HTR-8/SVneo (cell line): Measurements from ENCODE around the gene GATA2.
A peak's percentile ranks its signal among the peaks of the same experiment; 100 is the strongest.

Source experiments
- DNase-seq: peaks from one replicate; pipeline ENCODE4 v3.0.0; 2011; ENCODE audit warnings: low spot score, mixed read lengths; ENCODE audit not compliant: insufficient read length
- FAIRE-seq: peaks from 2 replicates; lab custom pipeline; 2011; peaks lifted over from hg19 to GRCh38; lab: Jason Lieb, UNC

Gene GATA2

DNA sequence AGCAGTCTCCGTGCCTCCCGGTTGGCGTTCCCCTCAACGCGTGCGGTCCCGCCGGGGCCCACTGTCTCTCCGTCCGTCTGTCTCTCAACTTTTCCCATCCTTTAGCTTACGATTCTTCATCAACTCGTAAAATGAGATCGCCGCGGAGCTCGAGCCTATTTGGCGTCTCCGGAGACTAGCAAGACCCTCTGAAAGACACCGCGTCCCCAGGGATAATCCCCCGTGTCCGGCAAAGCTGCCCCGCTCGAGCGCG lies 3.4 kb downstream of the GATA2 start:
- DNase-seq (no peak), FAIRE-seq (no peak)

DNA sequence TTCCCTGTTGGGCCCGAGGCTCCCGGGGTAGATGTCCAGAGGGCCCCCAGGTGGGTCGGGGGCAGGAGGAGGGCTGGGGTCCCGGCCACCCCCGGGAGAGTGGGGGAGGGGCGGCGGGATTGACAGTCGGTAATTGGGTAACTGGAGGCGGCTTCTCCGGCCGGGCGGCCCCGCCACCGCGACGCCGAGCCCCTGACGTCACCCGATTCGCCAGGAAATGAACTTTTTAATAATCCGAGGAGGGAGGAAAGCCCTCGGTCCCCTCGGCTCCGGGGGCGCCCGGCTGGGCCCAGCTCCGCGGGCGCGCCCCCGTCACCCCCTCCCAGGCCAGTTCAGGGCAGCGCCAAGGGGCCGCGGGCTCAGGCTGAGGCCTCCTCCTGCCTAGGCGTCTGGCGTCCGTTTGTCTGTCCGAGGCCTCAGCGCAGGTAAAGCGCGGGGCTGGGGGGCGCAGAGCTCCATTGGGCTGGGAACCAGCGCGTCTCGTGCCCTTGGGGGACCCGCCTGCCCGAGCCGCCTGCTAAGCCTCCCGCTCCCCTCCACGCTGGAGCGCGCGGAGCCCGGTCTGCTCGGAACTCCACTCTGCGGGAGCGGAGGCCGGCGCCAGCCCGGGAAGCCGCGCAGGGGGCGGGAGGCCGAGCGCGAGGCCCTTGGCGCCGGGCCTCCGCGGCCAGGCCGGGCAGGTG lies 3.9 kb downstream of the GATA2 start:
- FAIRE-seq (no peak), DNase-seq (peak; percentile 76)

DNA sequence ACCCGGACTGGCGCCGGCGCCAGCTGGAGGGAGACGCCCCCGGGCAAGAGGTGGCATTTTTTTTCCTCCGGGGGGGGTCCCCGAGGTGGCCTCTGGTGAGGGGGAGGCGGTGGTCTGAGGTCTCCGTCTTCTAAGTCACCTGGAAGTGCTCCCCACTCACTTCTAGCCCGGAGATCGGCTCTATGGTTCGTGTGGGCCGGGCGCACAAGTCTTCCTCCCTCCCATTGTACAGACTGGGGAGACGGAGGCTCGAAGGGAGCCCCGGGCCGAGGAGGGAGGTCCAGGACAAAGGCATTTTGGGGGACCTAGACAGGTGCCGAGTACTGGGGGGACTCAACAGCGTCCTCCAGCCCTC lies 4.4 kb downstream of the GATA2 start:
- FAIRE-seq (no peak), DNase-seq (no peak)

DNA sequence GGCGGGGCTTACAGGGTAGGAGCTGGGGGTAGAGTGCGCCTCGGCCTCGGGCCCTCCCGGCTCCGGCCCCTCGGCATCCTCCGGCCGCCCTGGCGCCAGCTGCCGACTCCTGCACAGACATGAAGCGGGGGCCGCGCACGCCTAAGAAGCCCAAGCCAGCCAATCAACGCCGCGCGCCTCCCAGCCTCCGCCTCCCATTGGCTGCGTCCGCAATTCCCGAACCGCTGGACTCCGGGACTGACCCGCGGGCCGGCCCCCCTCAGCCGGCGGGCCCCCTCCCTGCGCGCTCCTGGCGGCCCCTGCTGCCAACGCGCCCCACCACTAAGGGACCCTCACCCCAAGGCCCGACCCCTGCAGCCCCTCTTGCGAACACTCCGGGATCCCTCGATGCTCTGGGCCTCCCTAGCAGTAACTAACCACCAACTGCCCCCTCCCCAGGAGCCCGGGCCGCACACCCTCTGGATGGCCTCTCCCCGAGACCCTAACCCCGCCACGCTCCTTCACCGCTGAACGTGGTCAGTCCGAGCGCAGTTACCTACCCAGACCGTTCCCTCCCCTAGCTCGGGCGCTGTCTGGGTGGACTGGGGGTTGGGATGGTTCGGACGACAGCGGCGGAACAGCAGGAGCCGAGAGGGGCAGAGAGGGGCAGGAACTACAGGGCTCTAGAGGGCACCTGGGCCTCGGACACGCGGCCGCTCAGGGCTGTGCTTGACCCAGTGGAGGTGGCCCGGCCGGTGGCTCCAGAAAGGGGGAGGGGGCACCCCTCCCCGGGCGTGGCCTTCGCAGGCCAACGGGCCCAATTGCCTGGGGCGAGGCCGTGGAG lies 5.0 kb downstream of the GATA2 start:
- FAIRE-seq (peak; percentile 72), DNase-seq (peak; percentile 93)

DNA sequence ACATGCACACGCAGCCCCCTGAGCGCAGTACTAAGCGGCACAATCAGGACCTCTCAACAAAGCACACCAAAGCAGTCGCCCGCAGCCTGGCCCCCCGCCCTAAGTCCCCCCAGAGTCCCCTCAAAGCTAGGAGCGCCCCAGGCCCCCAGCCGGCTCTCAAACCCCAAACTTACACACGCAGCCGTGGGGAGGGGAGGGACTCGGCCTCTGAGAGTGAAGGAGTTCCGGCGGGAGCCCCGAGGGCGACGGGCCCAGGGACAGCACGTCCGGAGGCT lies 5.5 kb downstream of the GATA2 start:
- DNase-seq (no peak), FAIRE-seq (no peak)

DNA sequence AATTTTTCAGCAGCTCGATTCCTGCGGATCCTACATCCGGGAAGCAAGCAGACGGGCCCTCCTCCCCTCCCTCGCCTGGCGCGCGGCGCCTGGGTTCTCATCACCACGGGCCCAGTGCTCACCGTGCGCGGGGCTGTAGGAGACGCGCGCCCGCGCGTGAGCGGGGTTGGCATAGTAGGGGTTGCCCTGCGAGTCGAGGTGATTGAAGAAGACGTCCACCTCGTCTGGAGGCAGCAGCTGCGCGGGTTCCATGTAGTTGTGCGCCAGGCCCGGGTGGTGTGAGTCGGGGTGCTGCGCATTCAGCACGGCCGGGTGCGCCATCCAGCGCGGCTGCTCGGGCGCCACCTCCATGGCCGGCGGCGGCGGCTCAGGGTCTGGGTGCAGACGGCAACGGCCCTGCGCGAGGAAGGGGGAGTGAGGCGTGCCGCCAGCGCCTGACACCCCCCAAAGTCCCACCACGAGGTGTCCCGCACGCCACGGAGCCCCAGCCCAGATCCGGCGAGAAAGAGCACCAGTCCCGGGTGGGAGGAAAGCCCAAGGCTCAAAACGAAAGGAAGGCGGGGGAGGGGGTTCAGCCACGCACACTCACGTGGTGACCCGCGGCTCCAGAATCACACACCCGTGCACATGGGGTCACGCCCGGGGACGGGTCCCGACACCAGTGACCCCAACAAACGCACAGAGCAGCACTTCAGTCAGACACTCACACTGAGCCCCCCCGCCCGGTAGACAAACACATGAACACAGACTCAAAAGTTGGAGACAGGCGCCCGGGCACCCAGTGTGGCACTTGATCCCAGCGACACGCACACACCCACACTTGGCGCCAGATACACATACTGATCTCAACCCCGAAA lies 6.1 kb downstream of the GATA2 start:
- DNase-seq = no peak
- FAIRE-seq = no peak

DNA sequence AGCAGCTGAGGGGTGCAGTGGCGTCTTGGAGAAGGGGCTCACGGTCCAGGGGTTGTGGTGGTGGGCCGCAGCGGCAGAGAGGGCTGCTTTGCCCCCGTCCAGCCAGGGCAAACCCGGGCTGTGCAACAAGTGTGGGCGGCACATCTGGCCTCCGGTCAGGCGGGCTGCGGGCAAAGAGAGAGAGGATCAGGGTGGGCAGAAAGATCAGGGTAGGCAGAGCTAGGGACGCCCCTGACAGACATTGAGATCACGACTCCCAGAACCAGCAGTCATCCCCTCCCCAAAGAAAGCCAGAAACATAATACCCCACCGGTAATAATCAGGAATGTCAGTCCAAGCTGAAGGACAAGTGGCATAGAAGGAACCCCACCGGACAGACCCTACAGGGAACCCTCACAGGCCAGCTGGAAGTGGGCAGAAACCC lies 6.8 kb downstream of the GATA2 start:
- FAIRE-seq (no peak), DNase-seq (no peak)

DNA sequence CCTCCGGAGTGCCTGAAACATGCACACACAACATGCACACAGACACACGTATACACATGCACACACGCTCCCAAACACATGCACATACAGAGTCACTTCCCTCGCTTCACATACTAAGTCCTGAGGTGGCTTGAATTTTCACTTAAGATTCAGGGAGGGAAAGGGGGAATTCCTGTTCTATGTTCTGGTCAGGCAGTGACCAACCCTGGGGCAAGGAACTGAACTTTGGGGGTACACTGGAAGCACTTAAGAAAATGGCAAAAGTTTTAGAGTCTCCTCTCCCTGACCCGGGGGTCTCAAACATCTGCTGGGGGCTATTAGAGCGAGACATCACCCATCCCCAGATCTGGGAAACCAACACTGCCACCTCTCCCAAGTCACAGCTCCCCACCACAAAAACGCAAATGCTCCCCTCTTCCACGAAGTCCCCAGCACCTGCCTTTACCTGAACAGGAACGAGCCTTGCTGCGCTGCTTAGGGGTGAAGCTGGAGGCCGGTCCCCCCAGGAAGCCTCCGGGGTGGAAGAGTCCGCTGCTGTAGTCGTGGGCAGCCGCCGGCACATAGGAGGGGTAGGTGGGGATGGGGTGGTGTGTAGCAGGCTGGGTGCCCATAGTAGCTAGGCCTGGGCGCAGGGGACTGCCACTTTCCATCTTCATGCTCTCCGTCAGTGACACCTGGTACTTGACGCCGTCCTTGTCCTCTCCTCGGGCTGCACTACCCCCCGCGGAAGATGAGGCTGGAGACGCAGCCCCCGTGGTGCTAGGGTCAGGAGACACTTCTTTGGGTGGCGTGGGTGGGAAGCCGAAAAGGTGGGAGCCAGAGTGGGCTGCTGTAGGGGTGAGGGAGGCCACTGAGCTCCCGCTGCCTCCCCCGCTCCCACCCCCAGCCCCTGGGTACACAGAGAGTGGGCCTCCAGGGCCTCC lies 7.5 kb downstream of the GATA2 start:
- DNase-seq = no peak
- peak; percentile 74 for FAIRE-seq

DNA sequence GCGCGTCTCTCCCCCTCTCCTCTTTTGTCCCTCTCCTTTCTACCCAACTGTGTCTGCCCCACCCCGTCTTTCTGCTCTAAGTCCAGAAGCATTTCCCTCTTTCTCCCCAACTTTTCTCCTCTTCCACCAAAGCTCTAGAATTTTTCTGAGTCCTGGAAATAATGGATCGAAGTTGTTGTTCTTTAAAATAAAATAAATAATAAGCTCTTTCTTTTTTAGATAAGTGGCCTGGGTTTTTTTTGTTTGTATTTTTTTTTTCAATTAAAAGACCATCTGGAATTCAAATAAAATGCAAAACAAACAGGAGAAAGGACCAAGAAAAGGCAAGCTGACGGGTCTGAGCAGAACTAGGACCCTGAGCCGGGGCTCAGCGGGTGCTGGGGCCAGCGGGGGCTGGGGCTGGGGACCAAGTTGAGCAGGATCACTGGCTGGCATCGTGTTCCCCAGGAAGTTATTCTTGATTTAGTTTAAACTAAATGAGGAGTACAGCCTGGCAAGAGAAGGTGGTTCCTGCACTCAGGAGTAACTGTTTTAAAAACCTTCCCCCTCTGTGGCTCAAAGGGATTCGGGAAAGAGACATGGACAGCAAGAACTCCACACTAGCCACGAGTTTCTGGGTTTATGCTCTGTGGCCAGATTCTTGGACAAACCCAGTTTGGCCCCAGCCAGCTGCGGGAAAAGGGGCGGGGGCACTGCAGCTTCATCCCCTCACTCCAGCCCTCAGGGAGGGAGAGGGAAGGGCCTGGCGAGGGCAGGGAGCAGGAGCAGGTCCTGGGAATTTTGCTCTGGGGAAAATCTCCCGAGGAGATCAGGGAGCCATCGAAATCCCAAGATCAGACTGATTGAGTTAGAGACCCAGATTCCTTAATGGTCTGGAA lies 8.4 kb downstream of the GATA2 start:
- FAIRE-seq = no peak
- DNase-seq = no peak

DNA sequence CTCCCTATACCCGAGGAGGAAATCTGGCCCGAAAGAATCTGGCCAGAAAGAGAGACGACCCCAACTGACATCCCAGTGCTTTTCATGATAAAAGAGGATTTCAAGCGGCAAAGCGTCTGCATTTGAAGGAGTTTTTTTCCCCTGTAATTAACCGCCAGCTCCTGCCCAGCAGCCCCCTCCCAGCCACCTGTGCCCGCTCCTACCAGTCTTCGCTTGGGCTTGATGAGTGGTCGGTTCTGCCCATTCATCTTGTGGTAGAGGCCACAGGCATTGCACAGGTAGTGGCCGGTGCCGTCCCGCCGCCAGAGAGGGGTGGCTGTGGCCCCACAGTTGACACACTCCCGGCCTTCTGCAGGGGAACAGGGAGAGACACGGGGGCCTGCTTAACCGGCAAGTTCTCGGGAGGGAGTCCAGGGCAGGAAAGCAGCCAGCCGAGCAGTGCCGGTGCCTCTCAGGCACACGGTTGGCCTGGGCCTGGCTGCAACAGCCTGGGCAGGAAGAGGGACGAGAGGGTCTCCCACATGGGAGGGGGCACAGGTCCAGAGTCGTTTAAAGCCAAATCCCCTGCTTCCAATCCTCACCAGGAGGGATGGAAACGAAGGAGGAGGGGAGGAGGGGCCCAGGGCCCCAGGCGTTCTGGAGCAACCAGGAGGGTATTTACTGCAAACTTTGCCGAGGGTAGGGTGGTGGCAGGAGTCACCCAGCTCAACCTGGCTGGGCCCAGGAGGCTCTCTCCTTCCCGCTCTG lies 9.2 kb downstream of the GATA2 start:
- FAIRE-seq = no peak
- DNase-seq = no peak

DNA sequence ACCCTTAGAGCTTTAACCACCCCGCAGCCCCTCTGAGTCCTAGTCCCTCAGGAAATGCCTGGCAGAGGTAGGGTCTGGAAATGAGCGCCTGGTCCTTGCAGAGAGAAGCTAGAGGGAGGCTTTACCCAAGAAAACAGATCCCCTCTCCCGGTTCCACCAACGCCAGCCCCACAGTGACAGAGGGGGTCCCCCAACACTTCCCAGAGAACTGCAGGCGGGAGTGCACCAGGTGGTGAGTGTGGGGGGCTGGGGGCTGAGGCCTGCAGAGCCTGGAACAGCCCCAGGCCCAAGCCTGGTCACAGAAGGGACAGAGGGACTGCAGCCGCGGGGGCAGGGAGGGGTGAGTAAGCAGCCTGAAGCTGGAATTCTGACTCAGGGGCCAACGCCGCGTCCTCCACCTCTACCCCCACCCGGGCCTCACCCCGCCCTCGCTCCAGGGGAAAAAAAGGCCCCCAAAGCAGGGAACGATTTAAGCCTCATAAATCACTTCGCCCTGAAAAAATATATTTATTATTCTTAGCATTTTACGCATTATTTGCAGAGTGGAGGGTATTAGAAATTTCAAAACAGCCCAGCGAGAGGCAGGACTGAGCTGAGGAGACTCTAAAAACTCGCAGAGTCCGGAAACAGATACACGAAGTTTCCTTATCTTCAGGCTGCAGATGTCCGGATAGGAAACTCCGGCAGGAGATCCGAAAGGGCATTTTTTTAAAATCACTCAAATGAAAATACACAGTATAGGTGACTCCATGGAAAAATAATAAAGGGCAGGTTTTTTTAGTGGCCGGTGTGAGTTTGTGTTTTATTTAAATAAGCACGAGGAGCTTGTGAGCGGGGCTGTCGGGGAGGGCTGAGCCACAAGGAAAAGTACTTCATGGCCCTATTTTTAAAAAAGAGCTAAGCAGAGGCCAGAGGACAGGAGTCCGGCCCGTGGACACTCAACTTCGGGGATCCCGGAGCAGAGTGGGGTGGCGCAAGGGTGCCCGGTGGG lies 10.0 kb downstream of the GATA2 start:
- peak; percentile 51 for FAIRE-seq
- peak; percentile 88 for DNase-seq

DNA sequence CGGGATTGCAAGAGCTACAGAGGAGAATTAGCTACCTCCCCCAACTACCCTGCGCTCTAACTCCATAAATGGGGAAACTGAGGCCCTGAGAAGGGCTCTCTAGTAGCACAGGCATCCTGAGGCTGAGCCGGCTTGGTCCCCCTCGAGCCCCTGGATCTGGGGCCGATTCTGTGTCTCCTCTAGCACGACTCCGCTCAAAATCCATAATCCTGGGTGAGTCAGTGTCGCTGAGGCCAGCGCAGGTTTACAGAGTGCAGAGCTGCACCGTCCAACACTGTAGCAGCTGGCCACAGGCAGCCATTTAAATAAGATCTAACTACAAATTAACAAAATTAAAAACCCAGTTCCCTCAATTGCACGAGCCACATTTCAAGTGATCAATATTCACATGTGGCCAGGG lies 10.8 kb downstream of the GATA2 start:
- FAIRE-seq = no peak
- DNase-seq = no peak

DNA sequence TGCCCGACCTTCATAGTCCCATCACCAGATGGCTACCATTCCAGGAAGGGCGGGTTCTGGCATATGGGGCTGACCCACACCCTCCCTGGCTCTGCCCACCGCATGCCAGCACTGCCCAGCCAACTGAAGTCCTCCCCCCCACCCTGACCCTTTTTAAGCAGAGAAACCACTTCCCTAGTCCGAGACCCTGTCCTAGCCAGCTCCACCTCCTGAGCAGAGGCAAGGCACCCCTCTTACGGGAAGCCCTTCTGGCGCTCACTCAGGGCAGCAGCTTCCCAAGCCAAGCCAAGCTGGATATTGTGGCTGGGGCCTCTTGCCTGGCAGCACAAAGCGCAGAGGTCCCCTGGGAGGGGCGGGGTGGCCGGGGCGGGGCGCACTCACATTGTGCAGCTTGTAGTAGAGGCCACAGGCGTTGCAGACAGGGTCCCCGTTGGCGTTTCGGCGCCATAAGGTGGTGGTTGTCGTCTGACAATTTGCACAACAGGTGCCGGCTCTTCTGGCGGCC lies 11.5 kb downstream of the GATA2 start:
- DNase-seq = no peak

DNA sequence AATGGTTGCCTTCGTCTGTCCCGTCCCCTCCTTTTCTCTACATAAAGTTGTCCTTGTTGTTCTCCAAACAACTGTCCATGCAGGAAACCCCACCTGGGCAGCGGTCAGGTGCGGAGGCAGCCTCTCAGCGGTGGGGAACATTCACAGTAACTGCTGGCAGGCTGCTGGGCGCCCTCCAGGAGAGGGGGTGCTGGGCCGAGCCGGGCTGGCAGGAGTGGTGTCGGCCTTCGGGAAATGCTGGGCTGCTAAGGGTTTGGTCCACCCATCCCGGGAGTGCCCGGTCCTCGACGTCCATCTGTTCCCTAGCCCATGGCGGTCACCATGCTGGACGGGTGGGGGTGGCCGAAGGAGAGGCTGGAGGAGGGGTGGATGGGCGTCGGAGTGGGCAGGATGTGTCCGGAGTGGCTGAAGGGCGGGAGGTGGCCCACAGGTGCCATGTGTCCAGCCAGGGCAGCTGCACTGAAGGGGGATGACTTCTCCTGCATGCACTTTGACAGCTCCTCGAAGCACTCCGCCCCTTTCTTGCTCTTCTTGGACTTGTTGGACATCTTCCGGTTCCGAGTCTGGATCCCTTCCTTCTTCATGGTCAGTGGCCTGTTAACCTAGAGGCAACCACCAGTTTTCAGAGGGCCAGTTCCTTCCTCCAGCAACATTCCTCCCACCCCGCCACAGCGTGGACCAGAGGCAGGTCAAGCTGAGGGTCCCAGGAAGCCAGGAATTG lies 12.1 kb downstream of the GATA2 start:
- DNase-seq (no peak), FAIRE-seq (no peak)

More for the DNA sequence above, 11.5 kb downstream of the GATA2 start:
- FAIRE-seq = no peak

DNA sequence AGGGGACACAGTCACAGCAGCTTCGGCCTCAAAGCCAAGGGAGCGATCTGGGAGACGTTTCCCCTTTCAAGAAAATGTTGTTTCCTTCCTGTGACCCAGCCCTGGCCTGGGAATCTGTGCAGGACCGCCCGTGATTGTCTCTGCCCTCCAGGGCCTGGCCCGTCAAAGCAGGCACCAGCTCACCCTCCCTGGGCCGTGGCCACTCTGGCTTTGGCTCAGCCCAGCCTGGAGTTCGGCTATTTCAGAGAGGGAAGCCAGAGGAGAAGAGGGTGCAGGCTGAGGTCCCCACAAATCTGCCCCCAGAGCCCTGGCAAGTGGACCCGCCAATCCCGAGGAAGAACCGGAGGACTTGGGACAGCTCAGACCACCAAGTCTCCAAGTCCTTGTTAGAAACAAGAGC lies 12.7 kb downstream of the GATA2 start:
- DNase-seq (no peak), FAIRE-seq (no peak)

DNA sequence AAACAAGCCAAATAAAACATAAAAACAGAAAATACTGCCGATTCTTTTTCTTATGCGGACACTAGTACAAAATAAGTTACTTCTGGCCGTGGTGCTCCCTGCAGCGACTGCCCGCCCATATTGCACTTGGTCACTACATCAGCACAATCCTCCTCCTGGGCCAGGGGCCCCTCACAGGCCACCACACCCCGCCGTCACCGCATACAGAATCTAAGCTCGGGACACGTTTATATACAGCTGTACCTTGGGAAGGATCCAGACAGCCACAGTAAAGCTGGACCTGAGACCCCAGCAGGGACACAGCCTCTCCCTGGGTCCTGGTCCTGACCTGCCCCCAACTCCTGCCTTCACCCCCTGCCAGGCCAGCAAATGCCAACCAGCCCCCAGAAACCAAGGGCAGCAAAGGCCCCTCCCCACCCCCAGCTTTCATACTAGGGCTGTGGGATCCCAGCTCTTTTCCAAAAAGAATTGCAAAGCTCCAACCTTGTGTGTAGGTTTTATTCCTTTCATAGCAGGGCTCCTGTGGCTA lies 13.4 kb downstream of the GATA2 start:
- no peak for FAIRE-seq
- DNase-seq = no peak
